GM23338 (cell line): ENCODE measurements around the gene KRT33B. TPM values are rescaled to one million over a fixed set of nuclear protein-coding genes. Genes with fewer than 3 reads are reported as not detected.

Source experiments
- ATAC-seq: fragments of 200-7000 bp; cut with Tn5 transposase; 3 replicates; pipeline ENCODE4 v1.9.1; 2020
- DNase-seq: peaks from one replicate; pipeline ENCODE4 v3.0.0-alpha.2; 2015; ENCODE audit warnings: low spot score
- H2AFZ ChIP-seq: fragments of 200-600 bp; sonication (generic); 2 replicates; pipeline ENCODE4 v1.8.0; 2016; ENCODE audit warnings: antibody characterized with exemption, mild to moderate bottlenecking, moderate library complexity
- H3F3A ChIP-seq: fragments of 200-600 bp; sonication (generic); replicated peaks from 2 replicates; pipeline ENCODE4 v1.8.0; 2017; ENCODE audit warnings: antibody characterized with exemption, mixed run types, low read depth
- H3K27ac ChIP-seq: fragments of 200-600 bp; sonication (generic); 2 replicates; pipeline ENCODE4 v1.6.1; 2016; ENCODE audit warnings: low read depth
- H3K27me3 ChIP-seq: fragments of 200-600 bp; sonication (generic); 2 replicates; pipeline ENCODE4 v1.8.0; 2016; ENCODE audit warnings: mild to moderate bottlenecking, mixed run types, moderate library complexity; ENCODE audit not compliant: insufficient read depth
- H3K36me3 ChIP-seq: fragments of 200-600 bp; sonication (generic); 2 replicates; pipeline ENCODE4 v1.8.0; 2016; ENCODE audit warnings: mild to moderate bottlenecking; ENCODE audit not compliant: insufficient read depth
- H3K4me1 ChIP-seq: fragments of 200-600 bp; sonication (generic); 2 replicates; pipeline ENCODE4 v1.8.0; 2016; ENCODE audit warnings: mild to moderate bottlenecking, moderate library complexity; ENCODE audit not compliant: insufficient read depth
- H3K4me2 ChIP-seq: fragments of 200-600 bp; sonication (generic); 2 replicates; pipeline ENCODE4 v1.7.1; 2017; ENCODE audit warnings: mixed run types
- H3K4me3 ChIP-seq: fragments of 200-600 bp; sonication (generic); 2 replicates; pipeline ENCODE4 v1.6.1; 2016; ENCODE audit warnings: mixed run types
- H3K79me2 ChIP-seq: fragments of 200-600 bp; sonication (generic); replicated peaks from 2 replicates; pipeline ENCODE4 v1.8.0; 2017; ENCODE audit warnings: mild to moderate bottlenecking; ENCODE audit not compliant: insufficient read depth
- H3K9me2 ChIP-seq: fragments of 200-600 bp; sonication (generic); 2 replicates; pipeline ENCODE4 v1.8.0; 2017; ENCODE audit not compliant: insufficient read depth
- H4K20me1 ChIP-seq: fragments of 200-600 bp; sonication (generic); replicated peaks from 2 replicates; pipeline ENCODE4 v1.8.0; 2017; ENCODE audit warnings: mild to moderate bottlenecking; ENCODE audit not compliant: insufficient read depth
- H3K27ac Mint-ChIP-seq: 2 replicates; pipeline ENCODE4 v1.8.0; 2020; ENCODE audit warnings: inconsistent platforms, mild to moderate bottlenecking, moderate library complexity, mixed read lengths
- H3K27me3 Mint-ChIP-seq: 3 replicates; pipeline ENCODE4 v1.8.0; 2022; ENCODE audit warnings: low read depth, mild to moderate bottlenecking, moderate library complexity, mixed read lengths, inconsistent platforms; ENCODE audit not compliant: insufficient read depth, poor library complexity
- H3K36me3 Mint-ChIP-seq: 3 replicates; pipeline ENCODE4 v1.8.0; 2021; ENCODE audit warnings: low read depth, mild to moderate bottlenecking, inconsistent platforms, moderate library complexity, mixed read lengths
- H3K4me1 Mint-ChIP-seq: 3 replicates; pipeline ENCODE4 v1.8.0; 2020; ENCODE audit warnings: mild to moderate bottlenecking, inconsistent platforms, mixed read lengths
- H3K4me3 Mint-ChIP-seq: 3 replicates; pipeline ENCODE4 v1.8.0; 2021; ENCODE audit warnings: moderate library complexity, mild to moderate bottlenecking, inconsistent platforms, mixed read lengths
- H3K9me3 Mint-ChIP-seq: 3 replicates; pipeline ENCODE4 v1.8.0; 2020; ENCODE audit warnings: moderate library complexity, mild to moderate bottlenecking, inconsistent platforms, mixed read lengths
- EZH2phosphoT487 ChIP-seq: fragments of 200-600 bp; sonication (generic); IDR thresholded peaks from one replicate; pipeline ENCODE4 v1.8.1; 2018; ENCODE audit warnings: antibody characterized with exemption; ENCODE audit not compliant: unreplicated experiment
- JUNB ChIP-seq: IDR thresholded peaks from one replicate; pipeline ENCODE4 v1.6.1; 2016; ENCODE audit warnings: antibody characterized with exemption; ENCODE audit not compliant: unreplicated experiment
- POLR2AphosphoS5 ChIP-seq: IDR thresholded peaks from 2 replicates; pipeline ENCODE4 v1.6.1; 2016; ENCODE audit warnings: antibody characterized with exemption, low read depth
- STAT1 ChIP-seq: IDR thresholded peaks from one replicate; pipeline ENCODE4 v1.6.1; 2016; ENCODE audit warnings: antibody characterized with exemption; ENCODE audit not compliant: unreplicated experiment
- polyA plus RNA-seq: library from polyadenylated mRNA; unstranded; fragments of >200 nt; fragmentation: Nextera tagmentation; extraction: Ambion mirVana; gene quantifications from 2 replicates; pipeline ENCODE4 v1.2.1, GENCODE V29; 2016
- total RNA-seq: library from RNA; depleted of rRNA; stranded (reverse); fragments of >200 nt; shearing (Covaris generic); gene quantifications from 2 replicates; pipeline ENCODE4 v1.2.3, GENCODE V29; 2014
- TF ChIP-seq, protein P1 (sequence below): IDR thresholded peaks from one replicate; pipeline ENCODE4 v1.6.1; 2018; ENCODE audit warnings: antibody characterized with exemption; ENCODE audit not compliant: unreplicated experiment
- TF ChIP-seq, protein P2 (sequence below), 2 experiments: fragments of 200-600 bp in 1 of 2; sonication (generic) in 1 of 2; conservative IDR thresholded peaks; 2 replicates each; pipeline versions ENCODE4 v1.5.1 to v1.6.1; 2016 to 2017; ENCODE audit warnings: antibody characterized with exemption in 2 of 2, low read depth in 2 of 2, mild to moderate bottlenecking in 2 of 2, moderate library complexity in 1 of 2
- TF ChIP-seq, protein P3 (sequence below): fragments of 250-450 bp; sonication (Bioruptor Pico); IDR thresholded peaks from 2 replicates; pipeline ENCODE4 v1.5.0; 2020; ENCODE audit warnings: mild to moderate bottlenecking, moderate library complexity

Gene KRT33B
- total and polyA plus RNA-seq, 2 experiments from 2014 or later = not detected

DNA sequence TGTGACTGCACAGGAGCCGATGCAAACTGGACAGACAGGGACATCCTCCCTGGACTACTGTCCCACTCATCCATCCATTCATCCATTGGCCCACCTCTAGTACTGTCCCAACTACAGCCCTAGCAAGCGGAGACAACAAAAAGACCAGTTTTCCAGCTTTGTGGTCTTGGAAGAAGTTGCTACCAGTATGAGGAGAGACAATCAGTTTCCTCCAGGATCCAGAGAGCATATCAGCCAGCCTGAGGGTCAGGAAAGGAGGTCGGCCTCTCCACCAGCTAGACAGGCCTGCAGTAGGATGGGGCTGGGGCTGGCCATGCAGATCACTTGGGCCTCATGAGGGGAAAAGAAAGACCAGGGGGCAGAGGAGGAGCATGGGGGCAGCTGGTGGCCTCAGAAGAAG, 35.8 kb downstream of the KRT33B start:
- H3K9me3 Mint-ChIP-seq = peaks cover 2% of the 10 kb centered on the region; the same call in 1 of the 3 replicates
- Histone ChIP-seq H2AFZ (no peak overlapping the region), H3K4me3 (no peak overlapping the region), H3K27me3 (no peaks in the 10 kb centered on the region), H3F3A (no peaks in the 10 kb centered on the region), H4K20me1 (no peaks in the 10 kb centered on the region), H3K27ac (no peak overlapping the region), H3K4me1 (no peaks in the 10 kb centered on the region), H3K79me2 (no peaks in the 10 kb centered on the region), H3K36me3 (no peaks in the 10 kb centered on the region), H3K9me2 (no peaks in the 10 kb centered on the region; the same call in 1 of the 2 replicates), H3K4me2 (no peak overlapping the region)
- no peak for ATAC-seq
- no peak for DNase-seq
- no peak overlapping the region for H3K27ac Mint-ChIP-seq
- TF ChIP-seq, protein P1, sequence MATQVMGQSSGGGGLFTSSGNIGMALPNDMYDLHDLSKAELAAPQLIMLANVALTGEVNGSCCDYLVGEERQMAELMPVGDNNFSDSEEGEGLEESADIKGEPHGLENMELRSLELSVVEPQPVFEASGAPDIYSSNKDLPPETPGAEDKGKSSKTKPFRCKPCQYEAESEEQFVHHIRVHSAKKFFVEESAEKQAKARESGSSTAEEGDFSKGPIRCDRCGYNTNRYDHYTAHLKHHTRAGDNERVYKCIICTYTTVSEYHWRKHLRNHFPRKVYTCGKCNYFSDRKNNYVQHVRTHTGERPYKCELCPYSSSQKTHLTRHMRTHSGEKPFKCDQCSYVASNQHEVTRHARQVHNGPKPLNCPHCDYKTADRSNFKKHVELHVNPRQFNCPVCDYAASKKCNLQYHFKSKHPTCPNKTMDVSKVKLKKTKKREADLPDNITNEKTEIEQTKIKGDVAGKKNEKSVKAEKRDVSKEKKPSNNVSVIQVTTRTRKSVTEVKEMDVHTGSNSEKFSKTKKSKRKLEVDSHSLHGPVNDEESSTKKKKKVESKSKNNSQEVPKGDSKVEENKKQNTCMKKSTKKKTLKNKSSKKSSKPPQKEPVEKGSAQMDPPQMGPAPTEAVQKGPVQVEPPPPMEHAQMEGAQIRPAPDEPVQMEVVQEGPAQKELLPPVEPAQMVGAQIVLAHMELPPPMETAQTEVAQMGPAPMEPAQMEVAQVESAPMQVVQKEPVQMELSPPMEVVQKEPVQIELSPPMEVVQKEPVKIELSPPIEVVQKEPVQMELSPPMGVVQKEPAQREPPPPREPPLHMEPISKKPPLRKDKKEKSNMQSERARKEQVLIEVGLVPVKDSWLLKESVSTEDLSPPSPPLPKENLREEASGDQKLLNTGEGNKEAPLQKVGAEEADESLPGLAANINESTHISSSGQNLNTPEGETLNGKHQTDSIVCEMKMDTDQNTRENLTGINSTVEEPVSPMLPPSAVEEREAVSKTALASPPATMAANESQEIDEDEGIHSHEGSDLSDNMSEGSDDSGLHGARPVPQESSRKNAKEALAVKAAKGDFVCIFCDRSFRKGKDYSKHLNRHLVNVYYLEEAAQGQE = no peak
- TF ChIP-seq POLR2AphosphoS5 (no peak), EZH2phosphoT487 (no peak), STAT1 (no peak), JUNB (no peak)
- TF ChIP-seq, protein P2, sequence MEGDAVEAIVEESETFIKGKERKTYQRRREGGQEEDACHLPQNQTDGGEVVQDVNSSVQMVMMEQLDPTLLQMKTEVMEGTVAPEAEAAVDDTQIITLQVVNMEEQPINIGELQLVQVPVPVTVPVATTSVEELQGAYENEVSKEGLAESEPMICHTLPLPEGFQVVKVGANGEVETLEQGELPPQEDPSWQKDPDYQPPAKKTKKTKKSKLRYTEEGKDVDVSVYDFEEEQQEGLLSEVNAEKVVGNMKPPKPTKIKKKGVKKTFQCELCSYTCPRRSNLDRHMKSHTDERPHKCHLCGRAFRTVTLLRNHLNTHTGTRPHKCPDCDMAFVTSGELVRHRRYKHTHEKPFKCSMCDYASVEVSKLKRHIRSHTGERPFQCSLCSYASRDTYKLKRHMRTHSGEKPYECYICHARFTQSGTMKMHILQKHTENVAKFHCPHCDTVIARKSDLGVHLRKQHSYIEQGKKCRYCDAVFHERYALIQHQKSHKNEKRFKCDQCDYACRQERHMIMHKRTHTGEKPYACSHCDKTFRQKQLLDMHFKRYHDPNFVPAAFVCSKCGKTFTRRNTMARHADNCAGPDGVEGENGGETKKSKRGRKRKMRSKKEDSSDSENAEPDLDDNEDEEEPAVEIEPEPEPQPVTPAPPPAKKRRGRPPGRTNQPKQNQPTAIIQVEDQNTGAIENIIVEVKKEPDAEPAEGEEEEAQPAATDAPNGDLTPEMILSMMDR (conservative IDR thresholded peaks at IDR 0.05; ENCODE audit: low read depth in 2 of 2) = no peak
- TF ChIP-seq, protein P3, sequence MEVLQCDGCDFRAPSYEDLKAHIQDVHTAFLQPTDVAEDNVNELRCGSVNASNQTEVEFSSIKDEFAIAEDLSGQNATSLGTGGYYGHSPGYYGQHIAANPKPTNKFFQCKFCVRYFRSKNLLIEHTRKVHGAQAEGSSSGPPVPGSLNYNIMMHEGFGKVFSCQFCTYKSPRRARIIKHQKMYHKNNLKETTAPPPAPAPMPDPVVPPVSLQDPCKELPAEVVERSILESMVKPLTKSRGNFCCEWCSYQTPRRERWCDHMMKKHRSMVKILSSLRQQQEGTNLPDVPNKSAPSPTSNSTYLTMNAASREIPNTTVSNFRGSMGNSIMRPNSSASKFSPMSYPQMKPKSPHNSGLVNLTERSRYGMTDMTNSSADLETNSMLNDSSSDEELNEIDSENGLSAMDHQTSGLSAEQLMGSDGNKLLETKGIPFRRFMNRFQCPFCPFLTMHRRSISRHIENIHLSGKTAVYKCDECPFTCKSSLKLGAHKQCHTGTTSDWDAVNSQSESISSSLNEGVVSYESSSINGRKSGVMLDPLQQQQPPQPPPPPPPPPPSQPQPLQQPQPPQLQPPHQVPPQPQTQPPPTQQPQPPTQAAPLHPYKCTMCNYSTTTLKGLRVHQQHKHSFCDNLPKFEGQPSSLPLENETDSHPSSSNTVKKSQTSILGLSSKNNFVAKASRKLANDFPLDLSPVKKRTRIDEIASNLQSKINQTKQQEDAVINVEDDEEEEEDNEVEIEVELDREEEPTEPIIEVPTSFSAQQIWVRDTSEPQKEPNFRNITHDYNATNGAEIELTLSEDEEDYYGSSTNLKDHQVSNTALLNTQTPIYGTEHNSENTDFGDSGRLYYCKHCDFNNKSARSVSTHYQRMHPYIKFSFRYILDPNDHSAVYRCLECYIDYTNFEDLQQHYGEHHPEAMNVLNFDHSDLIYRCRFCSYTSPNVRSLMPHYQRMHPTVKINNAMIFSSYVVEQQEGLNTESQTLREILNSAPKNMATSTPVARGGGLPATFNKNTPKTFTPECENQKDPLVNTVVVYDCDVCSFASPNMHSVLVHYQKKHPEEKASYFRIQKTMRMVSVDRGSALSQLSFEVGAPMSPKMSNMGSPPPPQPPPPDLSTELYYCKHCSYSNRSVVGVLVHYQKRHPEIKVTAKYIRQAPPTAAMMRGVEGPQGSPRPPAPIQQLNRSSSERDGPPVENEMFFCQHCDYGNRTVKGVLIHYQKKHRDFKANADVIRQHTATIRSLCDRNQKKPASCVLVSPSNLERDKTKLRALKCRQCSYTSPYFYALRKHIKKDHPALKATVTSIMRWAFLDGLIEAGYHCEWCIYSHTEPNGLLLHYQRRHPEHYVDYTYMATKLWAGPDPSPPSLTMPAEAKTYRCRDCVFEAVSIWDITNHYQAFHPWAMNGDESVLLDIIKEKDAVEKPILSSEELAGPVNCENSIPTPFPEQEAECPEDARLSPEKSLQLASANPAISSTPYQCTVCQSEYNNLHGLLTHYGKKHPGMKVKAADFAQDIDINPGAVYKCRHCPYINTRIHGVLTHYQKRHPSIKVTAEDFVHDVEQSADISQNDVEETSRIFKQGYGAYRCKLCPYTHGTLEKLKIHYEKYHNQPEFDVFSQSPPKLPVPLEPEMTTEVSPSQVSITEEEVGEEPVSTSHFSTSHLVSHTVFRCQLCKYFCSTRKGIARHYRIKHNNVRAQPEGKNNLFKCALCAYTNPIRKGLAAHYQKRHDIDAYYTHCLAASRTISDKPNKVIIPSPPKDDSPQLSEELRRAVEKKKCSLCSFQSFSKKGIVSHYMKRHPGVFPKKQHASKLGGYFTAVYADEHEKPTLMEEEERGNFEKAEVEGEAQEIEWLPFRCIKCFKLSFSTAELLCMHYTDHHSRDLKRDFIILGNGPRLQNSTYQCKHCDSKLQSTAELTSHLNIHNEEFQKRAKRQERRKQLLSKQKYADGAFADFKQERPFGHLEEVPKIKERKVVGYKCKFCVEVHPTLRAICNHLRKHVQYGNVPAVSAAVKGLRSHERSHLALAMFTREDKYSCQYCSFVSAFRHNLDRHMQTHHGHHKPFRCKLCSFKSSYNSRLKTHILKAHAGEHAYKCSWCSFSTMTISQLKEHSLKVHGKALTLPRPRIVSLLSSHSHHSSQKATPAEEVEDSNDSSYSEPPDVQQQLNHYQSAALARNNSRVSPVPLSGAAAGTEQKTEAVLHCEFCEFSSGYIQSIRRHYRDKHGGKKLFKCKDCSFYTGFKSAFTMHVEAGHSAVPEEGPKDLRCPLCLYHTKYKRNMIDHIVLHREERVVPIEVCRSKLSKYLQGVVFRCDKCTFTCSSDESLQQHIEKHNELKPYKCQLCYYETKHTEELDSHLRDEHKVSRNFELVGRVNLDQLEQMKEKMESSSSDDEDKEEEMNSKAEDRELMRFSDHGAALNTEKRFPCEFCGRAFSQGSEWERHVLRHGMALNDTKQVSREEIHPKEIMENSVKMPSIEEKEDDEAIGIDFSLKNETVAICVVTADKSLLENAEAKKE (CRISPR knock-in tag) = no peak
- peaks cover 8% of the 10 kb centered on the region for H3K27me3 Mint-ChIP-seq
- no peak overlapping the region for H3K4me3 Mint-ChIP-seq
- no peaks in the 10 kb centered on the region for H3K4me1 Mint-ChIP-seq
- H3K36me3 Mint-ChIP-seq = no peaks in the 10 kb centered on the region
